HCT116 (cell line): ENCODE measurements around the gene ZNF512. TPM values are rescaled to one million over a fixed set of nuclear protein-coding genes. Genes with fewer than 3 reads are reported as not detected.
"Not testable (repeated sequence)": the region's sequence is repeated elsewhere in the genome, so short reads cannot be mapped to it uniquely, and the experiment has no call there.

ENCODE experiments used
- ATAC-seq: fragments of 200-7000 bp; cut with Tn5 transposase; 2 replicates; pipeline ENCODE4 v1.9.1; 2020; ENCODE audit warnings: mild to moderate bottlenecking, moderate library complexity
- BruUV-seq: library from RNA; stranded (reverse); fragments of 400-500 nt; replicated peaks from 2 replicates; lab custom pipeline; 2021; lab: Mats Ljungman, UMichigan
- CTCF ChIA-PET: fragments of 300-600 bp; sonication (Branson Sonifier 250); formaldehyde crosslinking; loops from one replicate; lab custom pipeline; 2021; ENCODE audit warnings: antibody characterized with exemption; lab: Charles Lee
- POLR2A ChIA-PET: fragments of 300-600, 350-600 bp; sonication (Branson Sonifier 250); formaldehyde crosslinking; loops from one replicate; lab custom pipeline; 2021; ENCODE audit warnings: antibody characterized with exemption; lab: Charles Lee
- RAD21 ChIA-PET, 2 experiments: fragments of 300-600 bp; sonication (Branson Sonifier 250); formaldehyde crosslinking; loops; one replicate each; lab custom pipeline; 2023; ENCODE audit warnings: low total read pairs in 2 of 2; ENCODE audit not compliant: uncharacterized antibody in 2 of 2, unreplicated experiment in 2 of 2, low non-redundant PET in 1 of 2; lab: Charles Lee
- DNase-seq: peaks from one replicate; pipeline ENCODE4 v3.0.0-alpha.2; 2010; ENCODE audit warnings: low read depth, low spot score
- H2AFZ ChIP-seq: fragments of 200-600 bp; shearing (Covaris generic), sonication (generic); 2 replicates; pipeline ENCODE4 v1.6.1; 2017; ENCODE audit warnings: low read depth, mixed run types, mixed read lengths, antibody characterized with exemption, low read length; ENCODE audit not compliant: poor library complexity, severe bottlenecking
- H3K27ac ChIP-seq: 2 replicates; pipeline ENCODE4 v1.5.1; 2012; ENCODE audit warnings: low read depth, low read length
- H3K27me3 ChIP-seq: fragments of 200-600 bp; sonication (generic); 2 replicates; pipeline ENCODE4 v1.6.1; 2016; ENCODE audit warnings: mixed run types, low read length, mixed read lengths; ENCODE audit not compliant: insufficient read depth
- H3K36me3 ChIP-seq, 2 experiments: fragments of 200-500 bp in 1 of 2; fragments of 200-600 bp in 1 of 2; sonication (Bioruptor generic) in 1 of 2; sonication (generic) in 1 of 2; 2 replicates each; pipeline versions ENCODE4 v1.5.1 to v1.6.1; 2014 to 2016; ENCODE audit warnings: low read length in 2 of 2, inconsistent platforms in 1 of 2, mixed read lengths in 1 of 2, mixed run types in 1 of 2; ENCODE audit not compliant: insufficient read depth in 2 of 2, control insufficient read depth in 1 of 2
- H3K4me1 ChIP-seq, 2 experiments: fragments of 200-600 bp in 1 of 2; sonication (generic) in 1 of 2; 2 replicates each; pipeline versions ENCODE4 v1.5.1 to v1.6.1; 2012 to 2017; ENCODE audit warnings: low read length in 2 of 2, inconsistent platforms in 1 of 2, mild to moderate bottlenecking in 1 of 2, mixed read lengths in 1 of 2, mixed run types in 1 of 2, moderate library complexity in 1 of 2; ENCODE audit not compliant: insufficient read depth in 2 of 2, control insufficient read depth in 1 of 2
- H3K4me2 ChIP-seq: fragments of 200-600 bp; sonication (generic); 2 replicates; pipeline ENCODE4 v1.6.1; 2017; ENCODE audit warnings: mixed run types, low read length, mixed read lengths
- H3K4me3 ChIP-seq, 2 experiments: fragments of 200-600 bp in 1 of 2; sonication (generic) in 1 of 2; replicated peaks in 1 of 2; 2 replicates each; pipeline ENCODE4 v1.5.1; 2011 to 2016; ENCODE audit warnings: low read length in 2 of 2, control low read depth in 1 of 2, low read depth in 1 of 2, mild to moderate bottlenecking in 1 of 2, mixed read lengths in 1 of 2, mixed run types in 1 of 2
- H3K79me2 ChIP-seq: fragments of 200-600 bp; sonication (generic); 2 replicates; pipeline ENCODE4 v1.6.1; 2017; ENCODE audit warnings: mild to moderate bottlenecking, mixed run types, low read length, moderate library complexity, mixed read lengths; ENCODE audit not compliant: insufficient read depth
- H3K9ac ChIP-seq: fragments of 200-600 bp; sonication (generic); 2 replicates; pipeline ENCODE4 v1.6.1; 2016; ENCODE audit warnings: low read length, mixed read lengths
- H3K9me2 ChIP-seq: fragments of 200-600 bp; sonication (generic), shearing (Covaris generic); 2 replicates; pipeline ENCODE4 v1.6.1; 2017; ENCODE audit warnings: mixed run types, mild to moderate bottlenecking, moderate library complexity; ENCODE audit not compliant: insufficient read depth
- H3K9me3 ChIP-seq, 2 experiments: fragments of 200-500 bp in 1 of 2; fragments of 200-600 bp in 1 of 2; sonication (Bioruptor generic) in 1 of 2; sonication (generic) in 1 of 2; 2 replicates each; pipeline ENCODE4 v1.6.1; 2014 to 2017; ENCODE audit warnings: low read length in 2 of 2, mixed read lengths in 2 of 2, inconsistent platforms in 1 of 2, low read depth in 1 of 2, mild to moderate bottlenecking in 1 of 2, mixed run types in 1 of 2, moderate library complexity in 1 of 2; ENCODE audit not compliant: control insufficient read depth in 1 of 2, insufficient read depth in 1 of 2
- H4K20me1 ChIP-seq: fragments of 200-600 bp; sonication (generic), shearing (Covaris generic); 2 replicates; pipeline ENCODE4 v1.6.1; 2017; ENCODE audit warnings: mixed run types, mild to moderate bottlenecking, moderate library complexity; ENCODE audit not compliant: insufficient read depth
- CBX3 ChIP-seq: IDR thresholded peaks from 2 replicates; pipeline ENCODE4 v1.6.1; 2012; ENCODE audit warnings: low read depth
- CTCF ChIP-seq, 3 experiments: fragments of 200-600 bp in 1 of 3; sonication (generic) in 1 of 3; IDR thresholded peaks in 2 of 3; conservative IDR thresholded peaks in 1 of 3; 2 replicates each; pipeline ENCODE4 v1.5.1; 2012 to 2017; ENCODE audit warnings: low read depth in 2 of 3, low read length in 2 of 3, antibody characterized with exemption in 1 of 3, borderline replicate concordance in 1 of 3, control low read depth in 1 of 3, mild to moderate bottlenecking in 1 of 3, mixed read lengths in 1 of 3, mixed run types in 1 of 3, moderate library complexity in 1 of 3; ENCODE audit not compliant: insufficient read depth in 1 of 3
- EZH2phosphoT487 ChIP-seq: fragments of 200-600 bp; IDR thresholded peaks from 2 replicates; pipeline ENCODE4 v1.6.1; 2018; ENCODE audit warnings: antibody characterized with exemption, borderline replicate concordance
- MAX ChIP-seq: IDR thresholded peaks from 2 replicates; pipeline ENCODE4 v1.6.1; 2012
- RAD21 ChIP-seq: IDR thresholded peaks from 2 replicates; pipeline ENCODE4 v1.6.1; 2012; ENCODE audit warnings: low read depth, mild to moderate bottlenecking
- REST ChIP-seq: IDR thresholded peaks from 2 replicates; pipeline ENCODE4 v1.6.1; 2012; ENCODE audit warnings: low read depth
- SIN3A ChIP-seq: IDR thresholded peaks from 2 replicates; pipeline ENCODE4 v1.6.1; 2012; ENCODE audit warnings: low read depth
- SP1 ChIP-seq: IDR thresholded peaks from 2 replicates; pipeline ENCODE4 v1.6.1; 2012; ENCODE audit warnings: low read depth
- SRF ChIP-seq: IDR thresholded peaks from 2 replicates; pipeline ENCODE4 v1.6.1; 2012; ENCODE audit warnings: low read depth
- TCF7L2 ChIP-seq: IDR thresholded peaks from 2 replicates; pipeline ENCODE4 v1.7.0; 2011; ENCODE audit warnings: borderline replicate concordance, inconsistent platforms; ENCODE audit not compliant: insufficient read depth, insufficient read length; ENCODE audit errors: extremely low read depth
- ZBTB33 ChIP-seq: IDR thresholded peaks from 2 replicates; pipeline ENCODE4 v1.6.1; 2011; ENCODE audit warnings: mild to moderate bottlenecking, low read length, moderate library complexity; ENCODE audit not compliant: insufficient replicate concordance; ENCODE audit errors: extremely low read depth
- ZFX ChIP-seq: fragments of 450-650 bp; IDR thresholded peaks from 2 replicates; pipeline ENCODE4 v1.6.1; 2017
- intact Hi-C: fragments of 100-400 bp; cut with micrococcal nuclease; formaldehyde crosslinking; loops from 2 replicates; pipeline ENCODE4 v1.10.0; 2022
- total RNA-seq: library from RNA; stranded (reverse); gene quantifications from one replicate; pipeline ENCODE4 v1.2.1, GENCODE V29; 2021; ENCODE audit not compliant: unreplicated experiment

ZNF512 gene
- total RNA-seq, 1 experiment from 2014 or later, result 33.0 TPM

- POLR2A ChIA-PET, H3K9ac ChIP-seq, DNase-seq, H4K20me1 ChIP-seq, H3K9me3 ChIP-seq, H3K27me3 ChIP-seq, H3K9me2 ChIP-seq, CTCF ChIA-PET, H3K27ac ChIP-seq, intact Hi-C loops, H3K4me2 ChIP-seq, H2AFZ ChIP-seq, H3K36me3 ChIP-seq, BruUV-seq, H3K4me1 ChIP-seq, ATAC-seq, RAD21 ChIA-PET, H3K4me3 ChIP-seq: not testable (repeated sequence)
- H3K79me2 ChIP-seq, result peaks cover 88% of the 10 kb centered on the region
Observed at GRCh38 chr2:27595412-27595811, 12.6 kb downstream of the ZNF512 start.

GRCh38 chr2:27596627-27597026 lies 13.8 kb downstream of the ZNF512 start:
- no peak overlapping the region for H3K4me2 ChIP-seq
- H3K9me3 ChIP-seq, result 0 out of 4 replicates have a peak, but pooled peaks cover 4% of the 10 kb centered on the region in 2 experiments
- peaks cover 7% of the 10 kb centered on the region; the same call in 1 of the 2 replicates for H4K20me1 ChIP-seq
- DNase-seq (no peak), ATAC-seq (no peak)
- intact Hi-C loops, result no loop called here
- H3K4me1 ChIP-seq, result no peaks in the 10 kb centered on the region
- no peaks in the 10 kb centered on the region for H3K27me3 ChIP-seq
- H2AFZ ChIP-seq, result no peak overlapping the region
- no TSS peak for BruUV-seq
- peaks cover 85% of the 10 kb centered on the region for H3K79me2 ChIP-seq
- ChIA-PET CTCF (no interaction called here), POLR2A (interaction anchor here (1.3 kb wide), 1 partner anchor 187 kb away, joined by 3 read pairs; the partner anchor contains the start of gene PPM1G), RAD21 (no interaction called here)
- H3K4me3 ChIP-seq, result no peak overlapping the region
- H3K27ac ChIP-seq, result no peak overlapping the region
- H3K9ac ChIP-seq, result no peak overlapping the region
- H3K9me2 ChIP-seq, result no peaks in the 10 kb centered on the region
- H3K36me3 ChIP-seq, result peaks cover 2 to 13% of the 10 kb centered on the region in 2 experiments; a peak in 1 of 4 replicates
- TF ChIP-seq SP1 (no peak), EZH2phosphoT487 (no peak), ZBTB33 (no peak), ZFX (no peak), CBX3 (no peak), MAX (no peak), TCF7L2 (no peak), SRF (no peak), CTCF (IDR thresholded peaks at IDR 0.05 in 2 of 3, conservative IDR thresholded peaks at IDR 0.05 in 1 of 3; ENCODE audit: borderline replicate concordance in 1 of 3, insufficient read depth in 1 of 3, low read depth in 2 of 3, low read length in 2 of 3) (no peak), SIN3A (no peak), REST (no peak), RAD21 (no peak)
